HepG2 (cell line): ENCODE measurements around the gene SLA2. TPM values are rescaled to one million over a fixed set of nuclear protein-coding genes. Genes with fewer than 3 reads are reported as not detected.

Experiments used
- ARHGAP35 ChIP-seq: sonication (generic); formaldehyde crosslinking; IDR thresholded peaks from 2 replicates; pipeline ENCODE4 v1.9.0; 2022; ENCODE audit warnings: mild to moderate bottlenecking, inconsistent platforms, moderate library complexity, missing genetic modification reagents, borderline replicate concordance
- ASH2L ChIP-seq: fragments of 300-600, 200-600 bp; sonication (generic); IDR thresholded peaks from 2 replicates; pipeline ENCODE4 v1.7.0; 2017; ENCODE audit warnings: low read depth, mild to moderate bottlenecking, moderate library complexity, mixed read lengths, low read length; ENCODE audit not compliant: insufficient read length
- ATF7 ChIP-seq, 2 experiments: fragments of 450-650 bp in 1 of 2; sonication (generic) in 1 of 2; formaldehyde crosslinking in 1 of 2; IDR thresholded peaks; 2 replicates each; pipeline versions ENCODE4 v1.4.0 to v1.6.1; 2016 to 2020; ENCODE audit warnings: antibody characterized with exemption in 1 of 2, mild to moderate bottlenecking in 1 of 2, missing genetic modification reagents in 1 of 2
- BCL3 ChIP-seq: sonication (generic); formaldehyde crosslinking; IDR thresholded peaks from 2 replicates; pipeline ENCODE4 v1.5.1; 2020; ENCODE audit warnings: mild to moderate bottlenecking, missing genetic modification reagents, moderate library complexity
- E2F2 ChIP-seq: sonication (generic); formaldehyde crosslinking; IDR thresholded peaks from 2 replicates; pipeline ENCODE4 v1.4.0; 2020; ENCODE audit warnings: missing genetic modification reagents, borderline replicate concordance
- ESRRA ChIP-seq: sonication (generic); formaldehyde crosslinking; IDR thresholded peaks from 2 replicates; pipeline ENCODE4 v1.5.1; 2020; ENCODE audit warnings: mild to moderate bottlenecking, low read depth, missing genetic modification reagents
- HNRNPK ChIP-seq: fragments of 200-400 bp; formaldehyde crosslinking; IDR thresholded peaks from 2 replicates; pipeline ENCODE4 v1.6.1; 2018; ENCODE audit warnings: low read length, low read depth, moderate library complexity, mild to moderate bottlenecking; ENCODE audit not compliant: poor library complexity, severe bottlenecking
- NKX3-1 ChIP-seq: sonication (generic); formaldehyde crosslinking; IDR thresholded peaks from 2 replicates; pipeline ENCODE4 v1.5.0; 2020; ENCODE audit warnings: missing genetic modification reagents
- RAD51 ChIP-seq: fragments of 450-650 bp; IDR thresholded peaks from 2 replicates; pipeline ENCODE4 v1.6.1; 2016; ENCODE audit warnings: borderline replicate concordance
- SKI ChIP-seq: fragments of 450-650 bp; IDR thresholded peaks from one replicate; pipeline ENCODE4 v1.6.1; 2018; ENCODE audit warnings: mild to moderate bottlenecking; ENCODE audit not compliant: partially characterized antibody
- SP140L ChIP-seq: sonication (generic); formaldehyde crosslinking; IDR thresholded peaks from 2 replicates; pipeline ENCODE4 v1.4.0; 2020; ENCODE audit warnings: missing genetic modification reagents, borderline replicate concordance
- SRSF1 ChIP-seq: fragments of 200-400 bp; formaldehyde crosslinking; optimal IDR thresholded peaks from 2 replicates; pipeline ENCODE3; 2017; ENCODE audit warnings: mild to moderate bottlenecking, low read depth, low read length, moderate library complexity
- ZNF335 ChIP-seq: sonication (generic); formaldehyde crosslinking; IDR thresholded peaks from 2 replicates; pipeline ENCODE4 v1.4.0; 2020; ENCODE audit warnings: missing genetic modification reagents
- polyA plus RNA-seq, 8 experiments: library from polyadenylated mRNA; depleted of rRNA in 3 of 8; stranded (reverse) in 7 of 8; unstranded in 1 of 8; fragments of >200 nt; fragmentation: Illumina TruSeq in 4 of 8; extraction: Trizol in 4 of 8; gene quantifications; 2 replicates each; pipeline versions ENCODE4 v1.2.1 to v1.2.3, GENCODE V29; 2011 to 2016; ENCODE audit warnings: low read depth in 4 of 8, missing spikeins in 1 of 8, mixed read lengths in 1 of 8; ENCODE audit not compliant: insufficient read depth in 1 of 8
- total RNA-seq, 5 experiments: library from RNA; depleted of rRNA; stranded (reverse); fragments of >200 nt; fragmentation: Illumina TruSeq; extraction: Trizol; gene quantifications; 2 replicates each; pipeline ENCODE4 v1.2.3, GENCODE V29; 2016; ENCODE audit warnings: low read depth in 1 of 5
- TF ChIP-seq, protein P1 (sequence below): sonication (generic); formaldehyde crosslinking; IDR thresholded peaks from 2 replicates; pipeline ENCODE4 v1.4.0; 2020; ENCODE audit warnings: missing genetic modification reagents
- TF ChIP-seq, protein P2 (sequence below): IDR thresholded peaks from 2 replicates; pipeline ENCODE4 v1.6.1; 2016; ENCODE audit warnings: mild to moderate bottlenecking, missing biosample characterization, missing genetic modification reagents
- TF ChIP-seq, protein P3 (sequence below): sonication (generic); formaldehyde crosslinking; IDR thresholded peaks from 2 replicates; pipeline ENCODE4 v1.4.0; 2020; ENCODE audit warnings: missing genetic modification reagents, borderline replicate concordance

SLA2 gene
- total and polyA plus RNA-seq, 2 of the 13 experiments (the other 11 are each of a cell fraction or from before 2014, with no cell fraction given), result 1.6 to 3.6 TPM

GRCh38 chr20:36607586-36608387 is 38.2 kb downstream of the SLA2 start (continued):
- TF ChIP-seq RAD51 (no peak), E2F2 (CRISPR knock-in tag) (no peak), BCL3 (no peak), ZNF335 (CRISPR knock-in tag) (no peak; the same call in none of the 2 replicates), SKI (peak; percentile 50), ATF7 (IDR thresholded peaks at IDR 0.05) (peak; percentile 93), ATF7 (CRISPR knock-in tag; IDR thresholded peaks at IDR 0.05) (peak; percentile 83), ARHGAP35 (CRISPR knock-in tag) (no peak), SRSF1 (no peak), SP140L (CRISPR knock-in tag) (no peak), ASH2L (peak; percentile 93), HNRNPK (no peak), NKX3-1 (CRISPR knock-in tag) (no peak), ESRRA (CRISPR knock-in tag) (no peak)
- TF ChIP-seq, protein P1, sequence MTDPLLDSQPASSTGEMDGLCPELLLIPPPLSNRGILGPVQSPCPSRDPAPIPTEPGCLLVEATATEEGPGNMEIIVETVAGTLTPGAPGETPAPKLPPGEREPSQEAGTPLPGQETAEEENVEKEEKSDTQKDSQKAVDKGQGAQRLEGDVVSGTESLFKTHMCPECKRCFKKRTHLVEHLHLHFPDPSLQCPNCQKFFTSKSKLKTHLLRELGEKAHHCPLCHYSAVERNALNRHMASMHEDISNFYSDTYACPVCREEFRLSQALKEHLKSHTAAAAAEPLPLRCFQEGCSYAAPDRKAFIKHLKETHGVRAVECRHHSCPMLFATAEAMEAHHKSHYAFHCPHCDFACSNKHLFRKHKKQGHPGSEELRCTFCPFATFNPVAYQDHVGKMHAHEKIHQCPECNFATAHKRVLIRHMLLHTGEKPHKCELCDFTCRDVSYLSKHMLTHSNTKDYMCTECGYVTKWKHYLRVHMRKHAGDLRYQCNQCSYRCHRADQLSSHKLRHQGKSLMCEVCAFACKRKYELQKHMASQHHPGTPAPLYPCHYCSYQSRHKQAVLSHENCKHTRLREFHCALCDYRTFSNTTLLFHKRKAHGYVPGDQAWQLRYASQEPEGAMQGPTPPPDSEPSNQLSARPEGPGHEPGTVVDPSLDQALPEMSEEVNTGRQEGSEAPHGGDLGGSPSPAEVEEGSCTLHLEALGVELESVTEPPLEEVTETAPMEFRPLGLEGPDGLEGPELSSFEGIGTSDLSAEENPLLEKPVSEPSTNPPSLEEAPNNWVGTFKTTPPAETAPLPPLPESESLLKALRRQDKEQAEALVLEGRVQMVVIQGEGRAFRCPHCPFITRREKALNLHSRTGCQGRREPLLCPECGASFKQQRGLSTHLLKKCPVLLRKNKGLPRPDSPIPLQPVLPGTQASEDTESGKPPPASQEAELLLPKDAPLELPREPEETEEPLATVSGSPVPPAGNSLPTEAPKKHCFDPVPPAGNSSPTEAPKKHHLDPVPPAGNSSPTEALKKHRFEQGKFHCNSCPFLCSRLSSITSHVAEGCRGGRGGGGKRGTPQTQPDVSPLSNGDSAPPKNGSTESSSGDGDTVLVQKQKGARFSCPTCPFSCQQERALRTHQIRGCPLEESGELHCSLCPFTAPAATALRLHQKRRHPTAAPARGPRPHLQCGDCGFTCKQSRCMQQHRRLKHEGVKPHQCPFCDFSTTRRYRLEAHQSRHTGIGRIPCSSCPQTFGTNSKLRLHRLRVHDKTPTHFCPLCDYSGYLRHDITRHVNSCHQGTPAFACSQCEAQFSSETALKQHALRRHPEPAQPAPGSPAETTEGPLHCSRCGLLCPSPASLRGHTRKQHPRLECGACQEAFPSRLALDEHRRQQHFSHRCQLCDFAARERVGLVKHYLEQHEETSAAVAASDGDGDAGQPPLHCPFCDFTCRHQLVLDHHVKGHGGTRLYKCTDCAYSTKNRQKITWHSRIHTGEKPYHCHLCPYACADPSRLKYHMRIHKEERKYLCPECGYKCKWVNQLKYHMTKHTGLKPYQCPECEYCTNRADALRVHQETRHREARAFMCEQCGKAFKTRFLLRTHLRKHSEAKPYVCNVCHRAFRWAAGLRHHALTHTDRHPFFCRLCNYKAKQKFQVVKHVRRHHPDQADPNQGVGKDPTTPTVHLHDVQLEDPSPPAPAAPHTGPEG (CRISPR knock-in tag), result no peak
- TF ChIP-seq, protein P2, sequence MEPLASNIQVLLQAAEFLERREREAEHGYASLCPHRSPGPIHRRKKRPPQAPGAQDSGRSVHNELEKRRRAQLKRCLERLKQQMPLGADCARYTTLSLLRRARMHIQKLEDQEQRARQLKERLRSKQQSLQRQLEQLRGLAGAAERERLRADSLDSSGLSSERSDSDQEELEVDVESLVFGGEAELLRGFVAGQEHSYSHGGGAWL (CRISPR knock-in tag), result 0 out of 2 replicates have a peak, but pooled peaks have one; percentile 38
- TF ChIP-seq, protein P3, sequence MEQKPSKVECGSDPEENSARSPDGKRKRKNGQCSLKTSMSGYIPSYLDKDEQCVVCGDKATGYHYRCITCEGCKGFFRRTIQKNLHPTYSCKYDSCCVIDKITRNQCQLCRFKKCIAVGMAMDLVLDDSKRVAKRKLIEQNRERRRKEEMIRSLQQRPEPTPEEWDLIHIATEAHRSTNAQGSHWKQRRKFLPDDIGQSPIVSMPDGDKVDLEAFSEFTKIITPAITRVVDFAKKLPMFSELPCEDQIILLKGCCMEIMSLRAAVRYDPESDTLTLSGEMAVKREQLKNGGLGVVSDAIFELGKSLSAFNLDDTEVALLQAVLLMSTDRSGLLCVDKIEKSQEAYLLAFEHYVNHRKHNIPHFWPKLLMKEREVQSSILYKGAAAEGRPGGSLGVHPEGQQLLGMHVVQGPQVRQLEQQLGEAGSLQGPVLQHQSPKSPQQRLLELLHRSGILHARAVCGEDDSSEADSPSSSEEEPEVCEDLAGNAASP, result peak; percentile 96; the same call in 1 of the 2 replicates
